Activated CD8-positive, alpha-beta memory T cell treated with anti-CD3 and anti-CD28 coated beads, Interleukin-2, amount 10 ng/mL, durations not matched to agents 7 days and 5 days (primary cell): ENCODE results near the gene OR4N5. TPM values are rescaled to one million over a fixed set of nuclear protein-coding genes. Genes with fewer than 3 reads are reported as not detected.
"Not testable (repeated sequence)": the region's sequence is repeated elsewhere in the genome, so short reads cannot be mapped to it uniquely, and the experiment has no call there.

ENCODE experiments used
- ATAC-seq: fragments of 150-1000 bp; cut with Tn5 transposase; one replicate; pipeline ENCODE4 v1.10.0; 2021; ENCODE audit warnings: moderate library complexity
- CTCF ChIA-PET: fragments of 350-600 bp; sonication (Branson Sonifier 250); formaldehyde crosslinking; loops from one replicate; lab custom pipeline; 2021; ENCODE audit warnings: antibody characterized with exemption; lab: Charles Lee
- DNase-seq: peaks from one replicate; pipeline ENCODE4 v3.0.0-alpha.2; 2020
- H3K27ac Mint-ChIP-seq: one replicate; pipeline ENCODE4 v1.8.0; 2021; ENCODE audit warnings: mild to moderate bottlenecking, mixed read lengths
- H3K27me3 Mint-ChIP-seq: one replicate; pipeline ENCODE4 v1.8.0; 2021; ENCODE audit warnings: mixed read lengths
- H3K36me3 Mint-ChIP-seq: one replicate; pipeline ENCODE4 v1.8.0; 2021; ENCODE audit warnings: mild to moderate bottlenecking, mixed read lengths
- H3K4me1 Mint-ChIP-seq: one replicate; pipeline ENCODE4 v1.8.0; 2021; ENCODE audit warnings: mixed read lengths
- H3K4me3 Mint-ChIP-seq: one replicate; pipeline ENCODE4 v1.8.0; 2021; ENCODE audit warnings: mild to moderate bottlenecking, moderate library complexity, mixed read lengths
- H3K9me3 Mint-ChIP-seq: one replicate; pipeline ENCODE4 v1.8.0; 2022; ENCODE audit warnings: low read depth, mixed read lengths
- total RNA-seq, 2 experiments: library from RNA; stranded (reverse); gene quantifications; one replicate each; pipeline ENCODE4 v1.2.3, GENCODE V29; 2021

Gene OR4N5
- not detected for total RNA-seq

- Mint-ChIP-seq H3K36me3 (no peaks in the 10 kb centered on the region), H3K27me3 (peaks cover 14% of the 10 kb centered on the region), H3K9me3 (no peaks in the 10 kb centered on the region), H3K27ac (no peak within 1 kb of the TSS), H3K4me1 (no peaks in the 10 kb centered on the region), H3K4me3 (no peak within 1 kb of the TSS)
- DNase-seq (no peak), ATAC-seq (no peak)
- CTCF ChIA-PET, result no interaction called here
These were observed at the start of gene OR4N5 for GRCh38 chr14:20138520-20138919. TSS of gene OR4N5 (plus strand) at chr14:20138820. CDS start at chr14:20143736, 4,916 bp downstream.

- Mint-ChIP-seq H3K36me3 (no peaks in the 10 kb centered on the region), H3K9me3 (no peaks in the 10 kb centered on the region), H3K4me1 (no peaks in the 10 kb centered on the region), H3K27me3 (peaks cover 4% of the 10 kb centered on the region), H3K27ac (no peak overlapping the region), H3K4me3 (no peak overlapping the region)
- CTCF ChIA-PET, result no interaction called here
- DNase-seq (no peak), ATAC-seq (no peak)
These were observed 46.6 kb upstream of the OR4N5 start for GRCh38 chr14:20092050-20092449.

GRCh38 chr14:20093442-20093841, 45.2 kb upstream of the OR4N5 start:
- no peak overlapping the region for H3K4me3 Mint-ChIP-seq
- ATAC-seq (no peak), DNase-seq (no peak)
- H3K27ac Mint-ChIP-seq, result no peak overlapping the region
- no peaks in the 10 kb centered on the region for H3K4me1 Mint-ChIP-seq
- CTCF ChIA-PET, result no interaction called here
- H3K27me3 Mint-ChIP-seq, result peaks cover 4% of the 10 kb centered on the region
- no peaks in the 10 kb centered on the region for H3K36me3 Mint-ChIP-seq
- H3K9me3 Mint-ChIP-seq, result no peaks in the 10 kb centered on the region

GRCh38 chr14:20098926-20099770, 39.5 kb upstream of the OR4N5 start:
- H3K27me3 Mint-ChIP-seq, H3K36me3 Mint-ChIP-seq, DNase-seq, H3K27ac Mint-ChIP-seq, CTCF ChIA-PET, H3K4me3 Mint-ChIP-seq, ATAC-seq, H3K9me3 Mint-ChIP-seq, H3K4me1 Mint-ChIP-seq: not testable (repeated sequence)

- H3K4me1 Mint-ChIP-seq, result no peaks in the 10 kb centered on the region
- H3K9me3 Mint-ChIP-seq, result no peaks in the 10 kb centered on the region
- H3K36me3 Mint-ChIP-seq, result no peaks in the 10 kb centered on the region
- DNase-seq, result no peak
- CTCF ChIA-PET, result no interaction called here
- H3K4me3 Mint-ChIP-seq, result no peak within 1 kb of the TSS
- no peaks in the 10 kb centered on the region for H3K27me3 Mint-ChIP-seq
- H3K27ac Mint-ChIP-seq, result no peak within 1 kb of the TSS
- no peak for ATAC-seq
These were observed 28.2 kb upstream of the OR4N5 start, which contains the start of gene OR4K17 for GRCh38 chr14:20110438-20110837. TSS of gene OR4K17 (plus strand) at chr14:20110739. CDS start at chr14:20117500, 6,761 bp downstream.

GRCh38 chr14:20112321-20112720, 26.3 kb upstream of the OR4N5 start:
- no peak overlapping the region for H3K27ac Mint-ChIP-seq
- ATAC-seq (no peak), DNase-seq (no peak)
- no peaks in the 10 kb centered on the region for H3K27me3 Mint-ChIP-seq
- H3K4me1 Mint-ChIP-seq, result no peaks in the 10 kb centered on the region
- no peak overlapping the region for H3K4me3 Mint-ChIP-seq
- no peaks in the 10 kb centered on the region for H3K36me3 Mint-ChIP-seq
- CTCF ChIA-PET, result no interaction called here
- no peaks in the 10 kb centered on the region for H3K9me3 Mint-ChIP-seq

- no peaks in the 10 kb centered on the region for H3K36me3 Mint-ChIP-seq
- no peak overlapping the region for H3K4me3 Mint-ChIP-seq
- no peaks in the 10 kb centered on the region for H3K4me1 Mint-ChIP-seq
- CTCF ChIA-PET, result no interaction called here
- DNase-seq (no peak), ATAC-seq (no peak)
- H3K27me3 Mint-ChIP-seq, result no peaks in the 10 kb centered on the region
- no peak overlapping the region for H3K27ac Mint-ChIP-seq
- H3K9me3 Mint-ChIP-seq, result peaks cover 3% of the 10 kb centered on the region
These were observed 21.9 kb upstream of the OR4N5 start for GRCh38 chr14:20116748-20117147.

GRCh38 chr14:20118795-20119194, 19.8 kb upstream of the OR4N5 start:
- ATAC-seq, result no peak
- H3K9me3 Mint-ChIP-seq, result peaks cover 3% of the 10 kb centered on the region
- no peaks in the 10 kb centered on the region for H3K27me3 Mint-ChIP-seq
- no peaks in the 10 kb centered on the region for H3K4me1 Mint-ChIP-seq
- H3K4me3 Mint-ChIP-seq, result no peak overlapping the region
- no peak overlapping the region for H3K27ac Mint-ChIP-seq
- no peak for DNase-seq
- H3K36me3 Mint-ChIP-seq, result no peaks in the 10 kb centered on the region
- CTCF ChIA-PET, result no interaction called here

- no peaks in the 10 kb centered on the region for H3K36me3 Mint-ChIP-seq
- H3K4me1 Mint-ChIP-seq, result no peaks in the 10 kb centered on the region
- peaks cover 15% of the 10 kb centered on the region for H3K27me3 Mint-ChIP-seq
- CTCF ChIA-PET, result no interaction called here
- ATAC-seq (no peak), DNase-seq (no peak)
- no peak overlapping the region for H3K27ac Mint-ChIP-seq
- H3K4me3 Mint-ChIP-seq, result no peak overlapping the region
- no peaks in the 10 kb centered on the region for H3K9me3 Mint-ChIP-seq
These were observed 5.3 kb downstream of the OR4N5 start for GRCh38 chr14:20143911-20144310.

GRCh38 chr14:20144820-20145219, 6.2 kb downstream of the OR4N5 start:
- no peaks in the 10 kb centered on the region for H3K9me3 Mint-ChIP-seq
- CTCF ChIA-PET, result no interaction called here

GRCh38 chr14:20164462-20164861, 25.8 kb downstream of the OR4N5 start:
- no peaks in the 10 kb centered on the region for H3K4me1 Mint-ChIP-seq
- ATAC-seq (no peak), DNase-seq (no peak)
- H3K27ac Mint-ChIP-seq, result no peak overlapping the region
- no peaks in the 10 kb centered on the region for H3K36me3 Mint-ChIP-seq
- no peak overlapping the region for H3K4me3 Mint-ChIP-seq
- no peaks in the 10 kb centered on the region for H3K27me3 Mint-ChIP-seq
- CTCF ChIA-PET, result no interaction called here
- no peaks in the 10 kb centered on the region for H3K9me3 Mint-ChIP-seq

More at GRCh38 chr14:20144820-20145219, 6.2 kb downstream of the OR4N5 start:
- H3K4me1 Mint-ChIP-seq, result no peaks in the 10 kb centered on the region
- peaks cover 15% of the 10 kb centered on the region for H3K27me3 Mint-ChIP-seq
- DNase-seq, result no peak
- no peak overlapping the region for H3K27ac Mint-ChIP-seq
- H3K4me3 Mint-ChIP-seq, result no peak overlapping the region
- H3K36me3 Mint-ChIP-seq, result no peaks in the 10 kb centered on the region
- no peak for ATAC-seq

GRCh38 chr14:20167091-20167490, 28.5 kb downstream of the OR4N5 start:
- CTCF ChIA-PET, result no interaction called here

GRCh38 chr14:20169852-20170251, 31.2 kb downstream of the OR4N5 start:
- DNase-seq, H3K27ac Mint-ChIP-seq, H3K27me3 Mint-ChIP-seq, H3K4me3 Mint-ChIP-seq, H3K9me3 Mint-ChIP-seq, CTCF ChIA-PET, H3K4me1 Mint-ChIP-seq, H3K36me3 Mint-ChIP-seq, ATAC-seq: not testable (repeated sequence)

More at GRCh38 chr14:20167091-20167490, 28.5 kb downstream of the OR4N5 start:
- no peak for ATAC-seq
- Mint-ChIP-seq H3K27ac (no peak overlapping the region), H3K4me1 (no peaks in the 10 kb centered on the region), H3K36me3 (no peaks in the 10 kb centered on the region), H3K9me3 (no peaks in the 10 kb centered on the region), H3K27me3 (no peaks in the 10 kb centered on the region), H3K4me3 (no peak overlapping the region)
- DNase-seq, result no peak

GRCh38 chr14:20174205-20174604, 35.6 kb downstream of the OR4N5 start:
- H3K36me3 Mint-ChIP-seq, ATAC-seq, CTCF ChIA-PET, DNase-seq, H3K4me1 Mint-ChIP-seq, H3K27ac Mint-ChIP-seq, H3K4me3 Mint-ChIP-seq, H3K27me3 Mint-ChIP-seq, H3K9me3 Mint-ChIP-seq: not testable (repeated sequence)
